Anterior cingulate cortex (tissue), 58 donors: Measurements from ENCODE around the gene BRD3OS.

ENCODE experiments used
- DNase-seq, 58 donors: peaks; one replicate each; lab custom pipeline; 2025; lab: John Stamatoyannopoulos, UW

Gene BRD3OS

DNA sequence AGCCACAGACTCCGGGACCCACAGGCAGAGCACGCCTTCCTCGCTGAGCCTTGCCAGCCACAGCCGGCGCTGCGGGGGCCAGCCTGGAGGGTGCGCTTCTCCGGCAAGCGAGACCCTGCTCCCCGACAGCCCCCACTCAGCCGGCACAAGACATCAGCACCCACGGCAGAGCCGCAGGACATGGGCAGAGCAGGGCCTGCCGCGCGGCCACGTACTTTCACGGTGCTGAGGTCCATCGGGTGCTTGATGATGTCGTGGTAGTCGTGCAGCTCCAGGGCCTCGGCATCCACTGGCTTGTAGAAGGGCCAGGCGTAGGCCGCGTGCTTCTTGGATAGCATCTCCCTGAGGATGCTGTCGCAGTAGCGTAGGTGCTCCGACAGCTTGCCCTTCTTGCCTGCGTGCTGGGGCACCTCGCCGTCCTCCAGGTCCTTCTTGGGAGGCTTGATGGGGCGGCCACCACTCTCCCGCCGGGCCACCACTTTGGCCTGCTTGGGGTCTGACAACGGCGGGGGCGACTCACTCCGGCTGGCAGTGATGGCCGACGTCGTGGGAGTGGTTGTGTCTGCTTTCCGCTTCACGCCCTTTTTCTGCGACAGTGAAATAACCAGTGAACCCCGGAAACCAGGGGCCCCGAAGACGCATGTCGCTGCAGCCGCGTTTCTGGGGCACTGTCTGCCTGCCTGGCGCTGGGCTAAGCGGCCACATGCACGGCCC is 22.7 kb downstream of the BRD3OS start:
- no peak for DNase-seq

DNA sequence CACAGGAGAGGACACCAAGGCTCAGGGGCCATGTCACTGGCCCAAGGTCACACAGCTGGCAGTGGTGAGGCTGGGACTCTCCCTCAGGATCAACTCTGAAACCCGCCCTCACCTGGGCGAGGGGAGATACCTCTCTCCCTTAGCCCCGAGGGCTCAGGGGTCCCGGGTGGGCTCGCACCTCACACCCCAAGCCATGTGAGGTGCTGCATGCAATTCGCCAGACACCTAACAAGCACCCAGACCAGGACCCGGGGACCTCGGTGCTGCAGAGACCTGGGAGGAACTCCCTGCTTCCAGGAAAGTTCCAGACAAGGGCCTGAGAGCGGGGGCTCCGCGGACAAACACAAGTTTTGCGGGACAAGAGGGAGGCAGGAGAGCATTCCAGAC is 23.3 kb downstream of the BRD3OS start:
- no peak for DNase-seq

DNA sequence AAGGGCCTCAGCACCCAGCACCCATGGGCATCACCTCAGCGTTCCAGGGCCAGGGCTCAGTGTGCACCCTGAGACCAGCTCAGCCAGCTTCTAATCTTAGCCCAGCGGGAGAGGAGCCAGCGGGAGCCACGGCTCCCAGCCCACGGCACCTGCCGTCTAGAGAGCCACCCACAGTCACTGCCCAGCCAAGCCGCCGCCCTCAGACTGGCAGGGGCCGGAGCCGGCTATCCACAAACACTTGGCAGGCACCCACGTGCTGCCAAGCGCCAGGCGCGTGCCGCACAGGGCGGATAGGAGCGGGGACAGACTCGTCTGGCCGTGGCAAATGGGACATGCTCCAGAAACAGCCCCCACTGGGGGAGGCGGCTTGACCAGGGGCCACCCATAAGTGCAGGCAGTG is 24.0 kb downstream of the BRD3OS start:
- DNase-seq = peak in 25 of 58 donors; percentile 12 to 64 (median 29)

DNA sequence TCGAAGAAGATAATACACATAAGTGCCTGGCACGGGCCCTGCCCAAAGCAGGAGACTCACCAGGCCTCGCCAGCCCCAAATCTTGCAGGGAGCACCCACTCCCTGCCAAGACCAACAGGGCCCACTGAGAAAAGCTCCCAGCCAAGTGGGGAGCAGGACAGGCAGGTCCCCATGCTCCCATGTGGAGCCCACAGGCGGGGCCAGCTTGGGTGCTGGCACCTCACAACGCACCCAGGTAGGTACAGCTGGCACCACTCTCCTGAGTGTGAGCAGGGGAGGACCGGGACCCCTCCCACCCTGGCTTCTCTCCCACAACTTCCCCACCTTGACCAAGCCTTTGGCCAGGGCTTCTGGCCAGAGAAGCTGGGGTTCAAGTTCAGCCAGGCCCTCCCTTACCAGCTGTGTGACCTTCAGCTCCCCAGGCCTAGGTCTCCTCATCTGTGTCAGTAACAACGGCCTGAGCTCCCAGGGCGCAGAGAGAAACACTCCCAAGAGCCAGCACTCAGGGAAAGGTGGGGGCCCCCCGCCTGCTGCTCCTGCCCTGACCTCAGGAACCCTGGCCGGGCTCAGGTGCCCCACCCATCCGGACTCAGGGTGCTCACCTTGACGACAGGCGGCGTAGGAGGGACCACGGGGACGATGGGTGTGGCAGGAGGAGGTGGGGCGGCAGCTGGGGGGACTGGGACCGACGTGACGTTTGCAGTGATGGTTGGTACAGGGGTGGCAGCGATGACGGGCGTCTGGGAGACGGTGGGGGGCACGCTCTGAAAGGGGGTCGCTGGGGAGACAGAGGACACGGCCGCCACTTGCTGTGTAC is 24.7 kb downstream of the BRD3OS start:
- DNase-seq = no peak

DNA sequence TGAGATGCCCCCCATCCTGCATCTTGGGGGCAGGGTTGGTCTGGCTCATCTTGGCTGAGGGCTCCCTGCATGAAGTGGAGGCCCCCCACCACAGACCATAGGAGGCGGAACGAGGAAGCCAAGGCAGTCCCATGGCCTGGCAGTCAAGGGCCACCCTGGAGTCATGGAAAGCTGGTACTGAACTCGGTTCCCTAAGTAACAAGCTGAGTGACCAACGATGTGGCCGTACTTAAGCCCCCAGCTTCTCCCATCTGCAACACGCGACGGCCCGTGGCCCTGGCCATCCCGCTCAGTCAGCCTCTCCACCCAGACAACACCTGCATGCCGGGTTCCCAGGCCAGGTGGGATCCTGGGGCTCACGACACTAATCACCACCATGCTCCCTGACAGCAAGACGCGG is 25.4 kb downstream of the BRD3OS start:
- no peak for DNase-seq

DNA sequence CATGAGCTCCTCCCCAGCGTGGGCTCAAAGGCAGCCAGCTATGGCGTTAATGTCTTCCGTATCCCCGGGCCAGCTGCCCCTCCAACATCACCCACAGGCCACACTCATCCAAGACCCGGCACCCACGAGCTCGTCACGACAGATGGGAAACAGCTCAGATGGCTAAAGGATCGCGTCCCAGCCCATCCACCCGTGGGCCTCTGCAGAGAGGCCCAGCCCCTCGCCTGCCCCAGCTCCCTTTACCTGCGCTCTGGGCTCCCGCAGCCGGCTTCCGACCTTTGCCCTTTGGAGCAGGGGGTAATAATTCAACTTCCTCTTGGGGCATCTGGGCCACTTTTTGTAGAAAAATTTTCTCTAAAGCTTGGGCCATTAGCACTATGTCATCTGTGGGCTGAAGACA is 26.0 kb downstream of the BRD3OS start:
- no peak for DNase-seq

DNA sequence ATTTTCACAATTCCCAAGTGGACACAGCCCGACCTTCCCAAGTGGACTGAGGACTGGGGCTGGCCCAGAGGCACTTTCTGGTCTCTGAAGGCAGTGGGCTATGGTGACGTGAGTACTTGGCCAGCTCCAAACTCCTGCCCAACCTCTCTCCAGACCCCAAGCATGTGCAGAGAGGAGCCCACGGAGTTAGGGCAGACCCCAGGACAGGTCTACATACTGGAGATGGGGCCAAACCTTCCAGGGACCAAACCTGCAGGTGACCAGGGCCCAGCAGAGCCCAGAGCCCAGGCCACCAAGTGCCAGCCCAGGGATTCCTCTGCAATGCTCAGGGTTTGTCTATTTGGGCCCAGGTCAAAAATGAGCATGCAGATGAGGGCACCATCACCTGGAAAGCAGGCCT is 27.2 kb downstream of the BRD3OS start:
- no peak for DNase-seq

DNA sequence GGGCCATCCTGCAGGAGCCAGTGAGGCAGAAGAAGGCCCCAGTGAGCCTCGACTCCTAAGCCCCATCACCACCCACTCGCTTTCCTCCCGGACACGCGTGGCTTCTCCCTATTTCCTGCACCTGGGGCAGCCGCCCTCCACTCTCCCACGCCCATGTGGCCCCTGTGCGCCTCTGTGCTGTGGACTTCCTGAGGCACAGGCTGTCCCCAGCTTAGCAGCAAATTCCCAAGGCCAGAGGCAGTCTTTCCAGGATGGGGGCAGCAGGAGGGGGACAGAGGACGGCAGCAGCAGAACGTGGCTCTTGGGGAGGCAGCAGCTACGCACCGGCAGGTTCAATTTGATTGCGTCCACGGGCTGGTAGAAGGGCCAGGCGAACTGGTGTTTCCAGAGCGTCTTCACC is 27.7 kb downstream of the BRD3OS start:
- DNase-seq = no peak

DNA sequence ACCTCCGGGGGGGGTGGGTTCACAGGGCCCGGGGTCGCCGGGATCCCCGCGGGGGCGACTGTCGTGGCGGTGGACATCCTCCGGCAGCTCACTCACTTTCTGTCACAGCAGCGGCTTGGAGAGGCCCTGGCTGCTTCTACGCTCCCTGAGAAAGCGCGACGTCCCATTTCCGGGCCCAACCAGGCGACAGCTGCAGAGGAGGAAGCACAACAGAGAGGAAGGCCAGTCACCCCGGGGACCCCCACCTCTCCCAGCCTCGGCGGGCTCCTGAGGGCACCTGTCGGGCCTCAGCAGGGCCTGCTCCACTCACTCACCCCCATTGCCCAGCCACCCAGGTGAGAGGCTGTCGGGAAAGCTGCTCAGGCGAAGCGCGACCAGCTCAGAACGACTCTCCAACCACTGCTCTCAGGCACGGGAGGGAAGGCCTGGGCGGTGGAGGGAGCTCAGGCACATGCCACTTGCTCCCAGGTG is 28.2 kb downstream of the BRD3OS start:
- DNase-seq = no peak

DNA sequence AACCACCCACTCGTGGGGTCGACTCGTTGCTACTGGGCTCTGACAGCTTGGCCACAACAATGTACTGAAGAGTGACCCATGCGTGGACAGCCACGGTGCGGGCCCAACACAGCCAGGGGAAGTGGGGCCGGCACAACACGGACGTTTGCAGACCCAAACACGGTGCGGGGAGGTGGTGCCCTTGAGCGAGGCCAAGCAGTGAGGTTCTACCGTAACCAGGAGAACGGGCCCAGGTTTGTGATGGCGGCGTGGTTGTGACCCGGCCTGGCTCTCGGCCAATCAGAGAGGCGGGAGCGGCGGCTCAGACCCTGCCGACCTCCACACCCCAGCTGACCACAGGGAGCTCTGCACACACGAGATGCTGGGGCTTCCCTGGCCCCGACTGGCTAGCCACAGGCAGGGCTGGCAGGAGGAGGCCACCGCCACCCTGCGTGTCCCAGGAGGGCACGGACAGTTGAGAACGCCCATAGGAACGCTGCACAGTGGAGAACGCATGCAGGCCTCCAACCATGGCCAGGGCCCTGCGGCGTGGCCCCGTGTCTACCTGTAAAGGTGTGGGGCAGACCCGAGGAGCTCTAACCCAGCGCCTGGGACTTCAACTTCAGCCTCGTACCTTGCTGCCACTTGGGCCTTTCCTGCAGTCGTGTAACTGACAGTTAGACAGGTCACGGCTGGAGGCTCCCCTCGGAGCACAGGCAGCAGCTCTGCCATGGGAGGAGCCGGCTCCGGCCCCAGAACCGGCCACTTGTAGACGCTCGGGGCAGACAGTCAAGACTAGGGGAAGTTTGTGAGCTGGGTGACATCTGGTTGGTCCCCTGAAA is 28.9 kb downstream of the BRD3OS start:
- no peak for DNase-seq

DNA sequence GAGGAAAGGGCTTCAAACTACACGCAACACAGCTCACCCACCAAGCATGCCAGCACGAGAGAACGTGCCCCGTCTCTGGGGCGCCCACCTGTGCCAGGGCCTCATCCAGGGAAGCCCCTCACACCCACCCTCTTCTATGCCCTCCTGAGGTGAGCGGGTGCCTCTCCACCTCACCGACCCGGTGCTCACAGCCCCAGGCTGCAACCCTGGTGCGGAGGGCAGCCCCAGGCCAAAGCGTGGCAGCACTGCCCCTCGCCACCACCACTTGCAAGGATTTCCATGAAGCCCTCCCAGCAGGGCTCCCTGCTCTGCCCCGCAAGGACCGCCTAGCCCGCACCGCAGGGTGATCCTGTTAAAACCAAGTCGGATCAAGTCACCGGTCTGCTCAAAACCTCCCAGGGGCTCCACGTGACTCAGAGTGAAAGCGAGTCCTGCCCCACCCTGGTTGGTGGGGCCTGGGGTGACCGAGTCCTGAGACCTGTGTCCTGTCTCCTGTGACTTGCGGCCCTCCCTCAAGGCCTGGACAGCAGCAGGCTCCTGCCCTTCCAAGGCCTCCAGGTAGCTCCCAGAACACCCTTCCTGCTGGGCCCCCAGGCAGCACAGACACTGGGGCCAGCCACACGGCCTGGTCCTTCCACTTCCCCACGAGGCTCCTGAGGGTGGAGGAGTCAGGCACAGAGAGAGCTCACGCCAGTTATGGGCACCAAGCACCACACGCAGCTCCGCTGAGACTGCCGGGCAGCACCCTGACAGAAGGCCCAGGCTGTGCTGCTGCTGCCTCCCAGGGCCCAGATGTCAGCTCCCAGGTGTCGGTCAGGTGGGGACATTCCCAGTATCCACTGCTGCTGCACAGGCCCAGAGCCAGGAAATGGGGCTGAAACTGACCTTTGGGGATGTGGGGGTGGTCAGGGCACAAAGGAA is 29.9 kb downstream of the BRD3OS start:
- DNase-seq = no peak

DNA sequence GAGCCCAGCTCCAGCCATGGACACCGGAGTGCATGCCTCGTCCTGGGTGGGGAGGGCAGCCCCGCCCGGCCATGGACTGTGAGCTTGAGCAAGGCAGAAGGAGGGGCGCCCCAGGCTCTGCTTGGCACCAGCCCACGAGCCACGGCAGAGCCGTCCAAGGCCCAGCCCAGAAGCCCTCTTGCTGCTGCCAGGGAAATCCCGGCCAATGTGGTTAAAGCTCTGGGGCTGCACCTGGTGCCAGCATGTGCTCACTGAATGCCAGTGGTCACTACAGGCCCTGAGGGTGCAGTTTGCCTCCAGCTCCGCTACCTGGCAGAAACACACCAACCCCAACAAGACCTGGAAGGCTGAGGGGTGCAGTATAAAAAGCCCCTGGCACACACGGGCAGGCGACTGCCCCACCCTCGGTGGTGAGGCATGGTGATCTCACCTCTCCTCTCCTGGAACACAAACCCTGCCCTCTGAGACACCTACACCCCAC is 30.7 kb downstream of the BRD3OS start:
- DNase-seq = peak in 50 of 58 donors; percentile 11 to 81 (median 61)

DNA sequence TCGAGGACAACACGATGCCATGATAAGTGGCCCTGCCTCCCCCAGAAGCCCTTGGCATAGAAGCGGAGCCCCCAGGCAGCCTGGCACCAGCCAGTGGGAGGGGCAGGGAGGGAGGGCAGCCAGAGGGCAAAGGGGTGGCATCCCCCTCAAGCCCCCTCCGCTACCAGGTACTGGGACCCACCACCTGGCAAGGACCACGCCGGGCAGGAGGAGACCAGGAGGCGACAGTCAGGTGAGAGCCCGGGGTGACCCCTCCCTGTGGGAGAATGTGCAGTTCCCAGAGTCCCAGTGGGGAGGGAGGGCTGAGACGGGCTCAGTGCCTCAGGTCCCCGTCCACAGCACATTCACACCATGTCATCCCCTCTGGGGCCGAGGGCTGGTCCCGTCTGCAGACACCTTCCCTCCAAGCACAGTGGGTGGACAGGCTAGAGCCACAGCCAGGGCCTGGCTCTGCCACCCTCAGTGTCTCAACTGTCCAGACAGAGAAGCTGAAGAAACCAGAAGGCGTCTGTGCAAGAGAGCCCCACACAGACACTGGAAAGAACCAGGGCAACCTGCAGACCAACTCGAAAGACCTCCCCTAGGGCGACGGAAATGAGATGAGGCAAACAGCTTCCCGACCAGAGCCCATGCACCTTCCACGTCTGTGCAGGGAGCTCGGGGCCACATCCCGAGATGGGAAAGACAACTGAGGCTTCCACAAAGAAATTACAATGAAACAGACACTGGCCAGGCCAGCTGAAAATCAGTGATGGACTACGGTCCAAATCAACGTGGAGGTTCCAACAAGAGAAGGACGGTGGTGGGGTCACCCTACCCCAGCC is 31.4 kb downstream of the BRD3OS start:
- DNase-seq = no peak

DNA sequence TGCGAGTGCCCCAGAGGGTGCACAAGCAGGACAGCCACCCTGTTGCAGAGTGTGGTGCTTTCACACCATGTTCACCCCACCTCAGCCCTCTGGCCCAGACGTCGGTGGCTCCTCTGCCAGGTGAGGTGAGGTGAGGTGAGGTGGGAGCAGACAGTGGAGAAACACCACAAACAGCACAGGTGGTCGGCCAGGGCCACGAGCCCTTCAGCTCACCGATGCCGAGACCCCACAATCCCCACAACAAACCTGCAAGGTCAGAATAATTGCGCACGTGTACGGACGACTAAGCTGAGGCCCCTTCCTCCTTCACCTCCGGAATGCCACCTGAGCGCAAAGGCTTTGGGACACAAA is 32.0 kb downstream of the BRD3OS start:
- DNase-seq = no peak

DNA sequence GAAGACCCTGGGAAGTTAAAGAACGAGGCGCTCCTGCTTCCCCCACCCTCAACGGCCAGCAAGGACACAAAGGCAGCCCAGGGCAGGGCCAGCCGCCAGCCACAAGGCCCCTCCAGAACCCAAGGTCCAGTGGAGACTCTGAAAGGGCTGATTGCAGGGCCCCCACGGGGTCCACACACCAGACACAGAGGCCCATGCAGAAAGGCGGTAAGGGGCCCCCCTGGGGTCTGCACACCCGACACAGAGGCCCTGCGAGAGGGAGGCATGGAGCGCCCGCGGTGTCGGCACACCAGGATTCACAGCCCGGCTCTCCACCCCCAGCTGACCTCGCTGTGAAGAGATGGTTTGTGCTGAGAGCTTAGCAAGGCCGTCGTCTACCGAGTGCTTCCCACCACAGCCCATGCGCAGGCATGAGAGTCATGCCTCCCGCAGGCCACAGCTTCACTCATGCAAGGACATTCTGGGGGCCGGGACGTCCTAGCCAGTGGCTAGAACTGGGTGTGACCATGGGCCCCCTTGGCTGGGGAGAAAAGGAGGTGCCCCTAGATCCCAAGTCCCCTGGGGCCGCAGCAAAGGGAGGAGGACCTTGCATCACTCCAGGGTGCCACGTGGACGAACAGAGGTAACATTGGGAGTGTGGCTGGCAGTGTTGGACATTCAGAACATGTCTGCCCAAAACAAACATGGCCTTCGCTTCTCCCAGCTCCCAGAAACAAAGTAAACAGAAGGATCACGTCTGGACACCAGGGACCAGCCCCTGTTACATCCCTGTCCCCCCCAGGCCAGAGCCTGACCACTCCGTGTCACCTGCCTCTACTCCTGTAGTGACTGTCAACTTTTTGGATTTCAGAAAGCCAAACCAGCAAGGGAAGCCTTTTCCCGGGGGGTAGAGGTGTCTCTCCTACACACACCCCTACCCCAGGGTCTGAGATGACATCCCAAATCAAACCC is 32.7 kb downstream of the BRD3OS start:
- DNase-seq = no peak

DNA sequence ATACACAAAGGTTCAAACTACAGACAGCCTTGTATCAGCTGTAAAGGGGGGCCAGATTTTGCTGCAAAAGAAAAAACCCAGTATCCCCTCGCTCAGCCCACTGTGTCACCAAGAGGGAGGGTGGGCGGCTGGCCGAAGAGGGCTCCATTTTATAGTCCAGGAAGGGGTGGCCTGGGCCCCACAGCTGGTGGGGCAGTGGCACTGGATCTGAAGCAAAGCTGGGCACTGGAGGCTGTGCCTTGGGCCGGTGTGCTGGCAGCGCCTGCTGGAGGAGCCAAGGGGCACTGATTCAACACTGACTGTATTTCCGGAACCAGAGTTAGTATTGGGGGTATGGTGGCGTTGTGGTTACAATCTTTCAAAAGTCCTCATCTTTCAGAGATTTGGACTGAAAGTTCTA is 33.4 kb downstream of the BRD3OS start:
- DNase-seq = no peak

DNA sequence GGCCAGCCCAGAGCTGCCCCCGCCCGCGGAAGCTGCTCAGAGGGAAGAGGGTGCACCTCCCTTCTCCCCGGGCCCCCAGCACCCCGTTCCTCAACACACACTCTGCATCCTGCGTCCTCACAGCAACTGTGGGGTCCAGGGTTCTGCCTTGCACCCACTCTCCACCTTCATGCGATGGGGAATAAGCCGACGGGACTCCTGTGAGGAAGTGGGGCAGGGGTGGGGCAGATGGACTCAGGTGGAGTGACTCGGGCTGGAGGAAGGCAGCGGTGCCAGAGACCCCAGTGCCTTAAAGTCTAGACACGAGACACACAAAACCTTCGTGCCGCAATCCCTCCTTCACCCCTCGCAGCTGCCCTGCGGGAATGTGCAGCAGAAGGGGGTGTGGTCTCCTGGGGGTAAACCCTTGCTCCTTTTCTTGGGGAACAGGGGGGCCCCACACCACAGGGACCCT is 33.9 kb downstream of the BRD3OS start:
- DNase-seq = no peak
